Eye (tissue), 1 donor: Measurements from ENCODE around the gene UPF2.
A peak's percentile ranks its signal among the peaks of the same experiment; 100 is the strongest.

Experiments used
- DNase-seq: peaks from one replicate; pipeline ENCODE4 v3.0.0-alpha.2; 2015

The UPF2 gene

GRCh38 chr10:11951695-11952094 lies 90.9 kb downstream of the UPF2 start:
- DNase-seq, result no peak

GRCh38 chr10:11950325-11951018 lies 92.1 kb downstream of the UPF2 start:
- DNase-seq, result no peak

- DNase-seq, result no peak
These were observed 93.5 kb downstream of the UPF2 start for GRCh38 chr10:11949152-11949551.

- no peak for DNase-seq
These were observed 96.0 kb downstream of the UPF2 start for GRCh38 chr10:11946652-11947051.

- no peak for DNase-seq
These were observed 106.0 kb downstream of the UPF2 start for GRCh38 chr10:11936389-11937152.

GRCh38 chr10:11934262-11934661 lies 108.3 kb downstream of the UPF2 start:
- DNase-seq, result no peak

- DNase-seq, result no peak
These were observed 108.9 kb downstream of the UPF2 start for GRCh38 chr10:11933577-11934223.

GRCh38 chr10:11931038-11931437 lies 111.6 kb downstream of the UPF2 start:
- no peak for DNase-seq

- no peak for DNase-seq
These were observed 112.2 kb downstream of the UPF2 start for GRCh38 chr10:11930312-11930978.

- no peak for DNase-seq
These were observed 114.9 kb downstream of the UPF2 start for GRCh38 chr10:11927746-11928145.

GRCh38 chr10:11921800-11922392 lies 120.7 kb downstream of the UPF2 start:
- no peak for DNase-seq

- no peak for DNase-seq
These were observed 123.3 kb downstream of the UPF2 start for GRCh38 chr10:11919271-11919670.

GRCh38 chr10:11918384-11918783 lies 124.2 kb downstream of the UPF2 start:
- DNase-seq, result no peak

- peak; percentile 39 for DNase-seq
These were observed 129.4 kb downstream of the UPF2 start for GRCh38 chr10:11913079-11913641.

- no peak for DNase-seq
These were observed 132.5 kb downstream of the UPF2 start for GRCh38 chr10:11910102-11910501.

GRCh38 chr10:11909618-11910017 lies 133.0 kb downstream of the UPF2 start:
- no peak for DNase-seq

- DNase-seq, result no peak
These were observed 133.6 kb downstream of the UPF2 start for GRCh38 chr10:11908991-11909390.

- DNase-seq, result no peak
These were observed 134.1 kb downstream of the UPF2 start for GRCh38 chr10:11908536-11908935.

GRCh38 chr10:11907914-11908313 lies 134.7 kb downstream of the UPF2 start:
- DNase-seq, result peak; percentile 19

- no peak for DNase-seq
These were observed 135.9 kb downstream of the UPF2 start for GRCh38 chr10:11906714-11907113.

- no peak for DNase-seq
These were observed 140.0 kb downstream of the UPF2 start for GRCh38 chr10:11902646-11903045.

- no peak for DNase-seq
These were observed 140.7 kb downstream of the UPF2 start for GRCh38 chr10:11901833-11902475.
